Suppressor macrophage treated with lipopolysaccharide for 1 hour (primary cell): ENCODE data around the gene METTL16.
A peak's percentile ranks its signal among the peaks of the same experiment; 100 is the strongest.
"Not testable (repeated sequence)": the region's sequence is repeated elsewhere in the genome, so short reads cannot be mapped to it uniquely, and the experiment has no call there.

Experiments used
- DNase-seq, 3 donors: peaks; one replicate each; pipeline ENCODE4 v3.0.0-alpha.2; 2020 to 2022

Gene METTL16, protein sequence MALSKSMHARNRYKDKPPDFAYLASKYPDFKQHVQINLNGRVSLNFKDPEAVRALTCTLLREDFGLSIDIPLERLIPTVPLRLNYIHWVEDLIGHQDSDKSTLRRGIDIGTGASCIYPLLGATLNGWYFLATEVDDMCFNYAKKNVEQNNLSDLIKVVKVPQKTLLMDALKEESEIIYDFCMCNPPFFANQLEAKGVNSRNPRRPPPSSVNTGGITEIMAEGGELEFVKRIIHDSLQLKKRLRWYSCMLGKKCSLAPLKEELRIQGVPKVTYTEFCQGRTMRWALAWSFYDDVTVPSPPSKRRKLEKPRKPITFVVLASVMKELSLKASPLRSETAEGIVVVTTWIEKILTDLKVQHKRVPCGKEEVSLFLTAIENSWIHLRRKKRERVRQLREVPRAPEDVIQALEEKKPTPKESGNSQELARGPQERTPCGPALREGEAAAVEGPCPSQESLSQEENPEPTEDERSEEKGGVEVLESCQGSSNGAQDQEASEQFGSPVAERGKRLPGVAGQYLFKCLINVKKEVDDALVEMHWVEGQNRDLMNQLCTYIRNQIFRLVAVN

DNA sequence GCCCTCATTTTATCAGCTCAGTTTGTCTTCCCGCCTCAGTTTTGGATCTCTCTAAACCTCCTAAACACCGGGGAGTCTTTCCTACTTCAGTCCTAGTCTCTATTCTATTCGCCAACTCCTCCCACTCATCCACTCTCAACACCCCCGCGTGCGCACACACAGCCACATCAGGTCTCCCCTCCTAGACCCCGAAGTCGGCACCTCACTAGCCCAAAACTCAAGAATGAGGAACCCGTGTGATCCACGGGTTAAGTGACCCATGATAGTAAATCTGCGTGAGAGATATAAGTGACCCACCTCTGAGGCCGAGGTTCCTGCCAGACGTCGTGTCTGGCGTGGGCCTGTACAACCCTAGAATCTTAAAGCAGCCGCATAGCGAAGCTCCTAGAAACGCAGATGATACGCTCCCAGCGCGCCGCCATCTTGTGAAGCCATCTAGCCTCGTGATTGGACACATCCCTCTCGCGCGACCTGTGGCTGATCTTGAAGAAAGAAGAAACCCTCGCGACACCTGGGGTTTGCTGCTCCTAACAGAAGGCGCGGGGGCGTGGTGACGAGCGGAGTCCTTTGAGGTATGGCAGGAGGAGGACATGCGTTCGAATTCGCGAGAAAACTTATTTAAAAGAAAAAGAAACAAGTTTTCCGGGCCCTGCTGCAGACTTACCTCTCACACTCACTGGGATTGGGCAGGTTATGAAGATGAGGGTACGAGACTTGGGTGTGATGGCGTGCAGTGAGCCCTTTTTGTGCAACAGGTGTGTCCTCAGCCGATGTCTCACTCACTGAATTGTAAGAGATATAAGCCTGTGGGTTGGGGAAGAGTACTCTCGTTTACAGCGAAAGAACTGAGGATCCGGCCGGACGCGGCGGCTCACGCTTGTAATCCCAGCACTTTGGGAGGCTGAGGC is at the start of gene METTL16:
TSS of gene METTL16 (minus strand) at position 427 of the 908 bp plus-strand sequence. CDS start 9,557 bp downstream, outside the sequence.
- peak; percentile 99 to 100 (median 100) for DNase-seq

- DNase-seq, result no peak
These were observed 49.0 kb upstream of the METTL16 start for GRCh38 chr17:2560658-2561057.

DNA sequence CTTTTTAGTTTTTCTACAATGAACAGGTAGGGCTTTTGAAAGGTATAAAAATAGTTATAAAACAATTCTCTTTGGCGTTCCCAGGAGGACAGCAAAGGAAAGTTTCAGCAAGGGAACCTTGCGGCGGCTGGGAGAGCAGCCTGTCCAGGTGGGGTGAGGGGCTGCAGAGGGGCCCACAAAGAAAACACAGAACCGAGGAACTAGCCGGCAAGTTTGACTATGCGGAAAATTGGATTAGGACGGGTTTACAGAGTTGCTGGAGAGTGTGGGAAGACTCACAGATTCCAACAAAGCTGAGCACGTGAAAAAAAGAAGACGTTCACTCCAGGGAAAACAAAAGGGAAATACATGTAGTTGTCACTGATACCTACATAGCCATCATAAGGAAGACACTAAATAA is 40.2 kb upstream of the METTL16 start:
- DNase-seq, result no peak

DNA sequence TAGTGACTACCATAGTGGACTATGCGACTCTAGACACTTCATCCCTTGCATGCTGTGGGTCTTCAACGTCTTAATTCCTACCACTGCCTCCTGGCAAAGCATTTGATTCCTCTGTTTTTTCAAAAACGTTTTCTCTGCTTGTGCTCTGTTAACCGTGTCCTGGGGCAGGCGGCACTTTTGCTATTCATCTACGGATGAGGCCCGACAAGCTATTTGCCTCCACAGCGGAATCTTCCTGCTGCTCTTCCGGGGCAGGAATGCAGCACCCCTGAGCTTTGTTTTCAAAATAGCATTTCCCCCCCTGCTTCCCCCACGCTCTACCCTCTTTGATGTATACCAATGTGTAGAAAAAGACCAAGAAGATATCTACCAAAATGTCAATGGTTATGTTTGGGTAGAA is 39.8 kb upstream of the METTL16 start:
- no peak for DNase-seq

GRCh38 chr17:2549392-2550211 is 37.9 kb upstream of the METTL16 start:
- no peak for DNase-seq

- DNase-seq, result not testable (repeated sequence)
These were observed 36.3 kb upstream of the METTL16 start for GRCh38 chr17:2548026-2548425.

DNA sequence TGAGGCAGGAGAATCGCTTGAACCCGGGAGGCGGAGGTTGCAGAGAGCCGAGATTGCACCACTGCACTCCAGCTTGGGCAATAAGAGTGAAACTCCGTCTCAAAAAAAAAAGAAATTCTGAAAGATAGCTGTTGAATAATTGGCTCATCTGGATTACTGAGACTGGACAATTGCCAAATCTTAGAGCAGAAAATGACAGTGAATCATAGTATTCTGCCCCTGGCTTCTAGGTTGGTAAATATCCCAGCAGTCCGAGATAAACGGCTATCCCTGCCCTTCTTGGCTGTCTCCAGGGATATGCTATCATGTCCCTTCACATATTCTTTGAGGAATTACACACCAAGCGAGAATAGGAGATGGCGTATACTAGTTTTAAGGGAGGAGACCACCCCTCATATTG is 35.5 kb upstream of the METTL16 start:
- DNase-seq, result peak; percentile 30 to 37 (median 30)

DNA sequence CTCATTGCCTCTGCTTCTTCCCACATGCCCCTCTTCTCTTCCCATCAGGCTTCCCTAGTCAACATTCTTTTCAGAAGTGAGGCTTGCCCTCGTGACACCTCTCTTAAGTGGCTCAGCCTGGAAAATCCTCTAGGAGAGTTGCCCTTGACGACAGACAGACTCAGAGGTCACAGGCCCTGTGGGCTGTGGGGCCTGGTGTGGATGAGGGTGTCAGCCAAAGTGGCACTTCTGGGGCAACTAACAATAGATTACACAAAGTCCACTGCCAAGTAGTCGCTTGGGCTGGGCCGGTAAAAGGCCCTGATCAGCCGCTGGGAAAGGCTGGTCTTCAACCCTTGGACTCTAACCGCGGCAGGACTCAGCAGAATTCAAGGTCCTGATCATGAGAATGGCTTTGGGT is 33.7 kb upstream of the METTL16 start:
- peak in 1 of 3 donors; percentile 8 for DNase-seq

- DNase-seq, result peak; percentile 48 to 66 (median 53)
These were observed 30.8 kb upstream of the METTL16 start for GRCh38 chr17:2542456-2542855.

GRCh38 chr17:2542056-2542455 is 30.4 kb upstream of the METTL16 start:
- no peak for DNase-seq

DNA sequence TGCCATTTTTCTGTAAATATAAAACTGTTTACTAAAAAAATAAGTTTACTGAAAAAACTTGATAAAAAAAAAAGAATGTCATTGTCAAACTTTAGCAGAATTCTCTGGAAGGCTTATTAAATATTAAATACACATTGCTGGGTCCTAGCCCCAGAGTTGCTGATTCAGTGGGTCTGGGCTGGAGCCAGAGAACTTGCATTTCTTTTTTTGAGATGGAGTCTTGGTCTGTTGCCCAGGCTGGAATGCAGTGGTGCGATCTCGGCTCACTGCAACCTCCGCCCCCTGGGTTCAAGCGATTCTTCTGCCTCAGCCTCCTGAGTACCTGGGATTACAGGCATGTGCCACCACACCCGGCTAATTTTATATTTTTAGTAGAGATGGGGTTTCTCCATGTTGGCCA is 25.9 kb upstream of the METTL16 start:
- not testable (repeated sequence) for DNase-seq

- DNase-seq, result no peak
These were observed 20.5 kb upstream of the METTL16 start for GRCh38 chr17:2532146-2532720.

DNA sequence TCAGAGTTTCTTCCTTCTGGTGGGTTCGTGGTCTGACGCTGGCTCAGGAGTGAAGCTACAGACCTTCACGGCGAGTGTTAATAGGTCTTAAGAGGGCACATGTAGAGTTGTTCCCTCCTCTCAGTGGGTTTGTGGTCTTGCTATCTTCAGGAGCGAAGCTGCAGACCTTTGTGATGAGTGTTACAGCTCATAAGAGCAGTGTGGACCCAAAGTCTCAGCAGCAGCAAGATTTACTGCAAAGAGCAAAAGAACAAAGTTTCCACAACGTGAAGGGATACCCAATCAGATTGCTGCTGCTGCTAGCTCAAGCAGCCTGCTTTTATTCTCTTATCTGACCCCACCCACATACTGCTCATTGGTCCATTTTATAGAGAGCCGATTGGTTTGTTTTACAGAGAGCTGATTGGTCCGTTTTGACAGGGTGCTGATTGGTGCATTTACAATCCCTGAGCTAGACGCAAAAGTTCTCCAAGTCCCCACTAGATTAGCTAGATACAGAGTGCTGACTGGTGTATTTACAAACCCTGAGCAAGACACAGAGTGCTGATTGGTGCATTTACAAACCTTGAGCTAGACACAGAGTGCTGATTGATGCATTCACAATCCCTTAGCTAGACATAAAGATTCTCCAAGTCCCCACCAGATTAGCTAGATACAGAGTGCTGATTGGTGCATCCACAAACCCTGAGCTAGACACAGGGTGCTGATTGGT is 19.7 kb upstream of the METTL16 start:
- DNase-seq, result not testable (repeated sequence)

- not testable (repeated sequence) for DNase-seq
These were observed 10.2 kb upstream of the METTL16 start for GRCh38 chr17:2521775-2522410.

DNA sequence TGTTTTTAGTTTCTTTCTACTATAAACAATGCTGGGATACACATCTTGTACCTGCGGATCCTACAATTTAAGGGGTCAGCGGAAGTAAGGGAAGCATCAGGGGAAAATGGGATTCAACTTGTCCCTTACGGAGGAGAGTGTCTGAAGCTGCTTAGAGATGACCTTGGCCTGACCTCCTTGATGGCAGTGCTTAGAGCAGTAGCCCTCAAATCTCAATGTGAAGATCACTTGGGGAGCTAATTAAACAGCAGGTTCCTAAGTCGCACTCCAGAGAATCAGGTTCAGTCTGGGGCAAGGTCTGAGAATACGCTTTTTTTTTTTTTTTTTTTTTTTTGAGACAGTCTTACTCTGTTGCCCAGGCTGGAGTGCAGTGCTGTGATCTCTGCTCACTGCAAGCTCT is 9.6 kb upstream of the METTL16 start:
- DNase-seq, result no peak

DNA sequence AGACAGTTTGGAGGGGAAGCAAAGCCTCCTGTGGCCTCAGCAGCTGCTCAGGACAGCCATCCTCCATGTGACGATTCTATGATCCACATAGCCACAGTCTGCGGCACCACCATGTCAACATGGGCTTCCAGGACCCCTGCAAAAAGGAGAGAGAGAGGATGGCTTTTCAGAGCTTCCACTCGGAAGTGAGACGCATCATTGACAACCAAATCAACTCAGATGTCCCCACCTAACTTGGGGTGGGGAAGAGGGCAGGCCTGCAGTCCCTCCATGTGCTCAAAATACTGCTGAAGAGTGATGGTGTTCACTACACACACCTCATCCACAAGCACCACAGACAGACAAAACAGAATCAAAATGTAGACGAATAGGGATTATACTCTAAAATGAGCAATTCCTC is 5.9 kb upstream of the METTL16 start:
- DNase-seq, result no peak

- peak in 2 of 3 donors; percentile 18 to 19 for DNase-seq
These were observed 588 bp downstream of the METTL16 start for GRCh38 chr17:2511138-2511461.

DNA sequence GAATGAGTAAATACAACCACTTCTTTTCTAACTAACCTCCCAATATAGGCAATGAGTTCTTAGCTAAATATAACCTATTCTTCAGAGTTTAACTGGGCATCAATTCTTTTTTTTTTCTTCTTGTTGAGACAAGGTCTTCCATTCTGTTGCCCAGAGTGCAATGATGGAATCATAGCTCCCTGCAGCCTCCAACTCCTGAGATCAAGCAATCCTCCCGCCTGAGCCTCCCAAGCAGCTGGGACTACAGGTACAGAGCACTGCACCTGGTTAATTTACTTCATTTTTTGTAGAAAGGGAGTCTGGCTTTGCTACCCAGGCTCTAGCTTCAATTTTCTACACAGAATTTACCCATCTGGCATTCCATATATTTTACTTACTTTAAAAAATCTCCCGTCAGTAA is 1.1 kb downstream of the METTL16 start:
- no peak for DNase-seq

GRCh38 chr17:2508035-2508434 is 3.7 kb downstream of the METTL16 start:
- DNase-seq, result no peak

DNA sequence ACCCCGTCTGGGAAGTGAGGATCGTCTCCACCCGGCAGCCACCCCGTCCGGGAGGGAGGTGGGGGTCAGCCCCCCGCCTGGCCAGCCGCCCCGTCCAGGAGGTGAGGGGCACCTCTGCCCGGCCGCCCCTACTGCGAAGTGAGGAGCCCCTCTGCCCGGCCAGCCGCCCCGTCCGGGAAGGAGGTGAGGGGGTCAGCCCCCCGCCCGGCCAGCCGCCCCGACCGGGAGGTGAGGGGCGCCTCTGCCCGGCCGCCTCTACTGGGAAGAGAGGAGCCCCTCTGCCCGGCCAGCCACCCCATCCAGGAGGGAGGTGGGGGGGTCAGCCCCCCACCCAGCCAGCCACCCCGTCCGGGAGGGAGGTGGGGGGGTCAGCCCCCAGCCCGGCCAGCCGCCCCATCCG is 4.7 kb downstream of the METTL16 start:
- not testable (repeated sequence) for DNase-seq

GRCh38 chr17:2503627-2504026 is 8.1 kb downstream of the METTL16 start:
- no peak for DNase-seq
